ENCODE results near the gene MAP3K19.
"Not testable (repeated sequence)": the region's sequence is repeated elsewhere in the genome, so short reads cannot be mapped to it uniquely, and the experiment has no call there.

MAP3K19 gene

GRCh38 chr2:135047300-135047699, at the start of gene MAP3K19:
Gene MAP3K19, minus strand, starts transcription at chr2:135047447. Its CDS starts 22,800 bp downstream, at chr2:135024647.
- no peaks in the 10 kb centered on the region for H3K27me3 ChIP-seq (ENCODE audit: low read depth)
- H3K4me1 ChIP-seq = peaks cover 7% of the 10 kb centered on the region
- H3K4me3 ChIP-seq = no peak within 1 kb of the TSS
- no peaks in the 10 kb centered on the region for H3K9me3 ChIP-seq
- no peaks in the 10 kb centered on the region for H3K36me3 ChIP-seq (replicated peaks)
- in situ Hi-C loops (cut with MboI; ENCODE audit: low sequenced_read_pairs) = no loop called here
- no peak for DNase-seq (ENCODE audit: low spot score in 2 of 2)

- no peaks in the 10 kb centered on the region for H3K27me3 ChIP-seq (ENCODE audit: low read depth)
- H3K4me1 ChIP-seq = no peaks in the 10 kb centered on the region
- in situ Hi-C loops (cut with MboI; ENCODE audit: low sequenced_read_pairs) = no loop called here
- DNase-seq (ENCODE audit: low spot score in 2 of 2) = no peak
- no peak overlapping the region for H3K4me3 ChIP-seq
- no peaks in the 10 kb centered on the region for H3K9me3 ChIP-seq
- peaks cover 12% of the 10 kb centered on the region; the same call in 1 of the 2 replicates for H3K36me3 ChIP-seq (replicated peaks)
These were observed 49.6 kb upstream of the MAP3K19 start for GRCh38 chr2:135096665-135097446.

GRCh38 chr2:135095591-135095990, 48.3 kb upstream of the MAP3K19 start:
- DNase-seq (ENCODE audit: low spot score in 2 of 2) = no peak
- Histone ChIP-seq H3K4me1 (no peaks in the 10 kb centered on the region), H3K27me3 (ENCODE audit: low read depth) (no peaks in the 10 kb centered on the region), H3K9me3 (no peaks in the 10 kb centered on the region), H3K36me3 (replicated peaks) (peaks cover 8% of the 10 kb centered on the region; the same call in 1 of the 2 replicates), H3K4me3 (no peak overlapping the region)
- in situ Hi-C loops (cut with MboI; ENCODE audit: low sequenced_read_pairs) = no loop called here

GRCh38 chr2:135094508-135094907, 47.3 kb upstream of the MAP3K19 start:
- H3K27me3 ChIP-seq (ENCODE audit: low read depth) = no peaks in the 10 kb centered on the region
- DNase-seq (ENCODE audit: low spot score in 2 of 2) = no peak
- peaks cover under 1% of the 10 kb centered on the region; the same call in 1 of the 2 replicates for H3K9me3 ChIP-seq
- peaks cover 8% of the 10 kb centered on the region; the same call in 1 of the 2 replicates for H3K36me3 ChIP-seq (replicated peaks)
- in situ Hi-C loops (cut with MboI; ENCODE audit: low sequenced_read_pairs) = no loop called here
- H3K4me3 ChIP-seq = no peak overlapping the region
- no peaks in the 10 kb centered on the region for H3K4me1 ChIP-seq

GRCh38 chr2:135093670-135094330, 46.6 kb upstream of the MAP3K19 start:
- no peak for DNase-seq (ENCODE audit: low spot score in 2 of 2)
- Histone ChIP-seq H3K27me3 (ENCODE audit: low read depth) (no peaks in the 10 kb centered on the region), H3K4me3 (no peak overlapping the region), H3K9me3 (peaks cover 3% of the 10 kb centered on the region; the same call in 1 of the 2 replicates), H3K4me1 (no peaks in the 10 kb centered on the region), H3K36me3 (replicated peaks) (peaks cover 8% of the 10 kb centered on the region; the same call in 1 of the 2 replicates)
- in situ Hi-C loops (cut with MboI; ENCODE audit: low sequenced_read_pairs) = no loop called here

GRCh38 chr2:135093193-135093592, 45.9 kb upstream of the MAP3K19 start:
- H3K9me3 ChIP-seq = peaks cover 3% of the 10 kb centered on the region; the same call in 1 of the 2 replicates
- DNase-seq (ENCODE audit: low spot score in 2 of 2) = no peak
- peaks cover 8% of the 10 kb centered on the region; the same call in 1 of the 2 replicates for H3K36me3 ChIP-seq (replicated peaks)
- in situ Hi-C loops (cut with MboI; ENCODE audit: low sequenced_read_pairs) = no loop called here
- H3K27me3 ChIP-seq (ENCODE audit: low read depth) = no peaks in the 10 kb centered on the region
- no peaks in the 10 kb centered on the region for H3K4me1 ChIP-seq
- H3K4me3 ChIP-seq = no peak overlapping the region

GRCh38 chr2:135091681-135092080, 44.4 kb upstream of the MAP3K19 start:
- in situ Hi-C loops (cut with MboI; ENCODE audit: low sequenced_read_pairs) = no loop called here
- no peaks in the 10 kb centered on the region for H3K4me1 ChIP-seq
- peaks cover 8% of the 10 kb centered on the region; the same call in 1 of the 2 replicates for H3K36me3 ChIP-seq (replicated peaks)
- no peak for DNase-seq (ENCODE audit: low spot score in 2 of 2)
- no peaks in the 10 kb centered on the region for H3K27me3 ChIP-seq (ENCODE audit: low read depth)
- peaks cover 3% of the 10 kb centered on the region; the same call in 1 of the 2 replicates for H3K9me3 ChIP-seq
- H3K4me3 ChIP-seq = no peak overlapping the region

GRCh38 chr2:135089597-135089996, 42.4 kb upstream of the MAP3K19 start:
- H3K36me3 ChIP-seq (replicated peaks); H3K9me3 ChIP-seq; DNase-seq (ENCODE audit: low spot score in 2 of 2); in situ Hi-C loops (cut with MboI; ENCODE audit: low sequenced_read_pairs); H3K27me3 ChIP-seq (ENCODE audit: low read depth); H3K4me3 ChIP-seq; H3K4me1 ChIP-seq: not testable (repeated sequence)

- Histone ChIP-seq H3K4me1 (no peaks in the 10 kb centered on the region), H3K9me3 (peaks cover 3% of the 10 kb centered on the region; the same call in 1 of the 2 replicates), H3K36me3 (replicated peaks) (no peaks in the 10 kb centered on the region), H3K27me3 (ENCODE audit: low read depth) (no peaks in the 10 kb centered on the region), H3K4me3 (no peak overlapping the region)
- no peak for DNase-seq (ENCODE audit: low spot score in 2 of 2)
- in situ Hi-C loops (cut with MboI; ENCODE audit: low sequenced_read_pairs) = no loop called here
These were observed 39.0 kb upstream of the MAP3K19 start for GRCh38 chr2:135086222-135086621.

- Histone ChIP-seq H3K4me1 (no peaks in the 10 kb centered on the region), H3K4me3 (no peak overlapping the region), H3K27me3 (ENCODE audit: low read depth) (no peaks in the 10 kb centered on the region), H3K36me3 (replicated peaks) (peaks cover 5% of the 10 kb centered on the region), H3K9me3 (peaks cover 5% of the 10 kb centered on the region)
- in situ Hi-C loops (cut with MboI; ENCODE audit: low sequenced_read_pairs) = no loop called here
- DNase-seq (ENCODE audit: low spot score in 2 of 2) = no peak
These were observed 31.2 kb upstream of the MAP3K19 start for GRCh38 chr2:135078417-135078816.

GRCh38 chr2:135076556-135076955, 29.3 kb upstream of the MAP3K19 start:
- peaks cover 21% of the 10 kb centered on the region for H3K9me3 ChIP-seq

GRCh38 chr2:135074216-135074615, 27.0 kb upstream of the MAP3K19 start:
- H3K9me3 ChIP-seq = peaks cover 37% of the 10 kb centered on the region
- no peak overlapping the region for H3K4me3 ChIP-seq
- no peaks in the 10 kb centered on the region for H3K4me1 ChIP-seq
- DNase-seq (ENCODE audit: low spot score in 2 of 2) = no peak
- peaks cover 11% of the 10 kb centered on the region for H3K36me3 ChIP-seq (replicated peaks)
- no peaks in the 10 kb centered on the region for H3K27me3 ChIP-seq (ENCODE audit: low read depth)
- in situ Hi-C loops (cut with MboI; ENCODE audit: low sequenced_read_pairs) = no loop called here

More at GRCh38 chr2:135076556-135076955, 29.3 kb upstream of the MAP3K19 start:
- H3K36me3 ChIP-seq (replicated peaks) = peaks cover 5% of the 10 kb centered on the region
- in situ Hi-C loops (cut with MboI; ENCODE audit: low sequenced_read_pairs) = no loop called here
- H3K27me3 ChIP-seq (ENCODE audit: low read depth) = no peaks in the 10 kb centered on the region
- no peaks in the 10 kb centered on the region for H3K4me1 ChIP-seq
- H3K4me3 ChIP-seq = no peak overlapping the region
- DNase-seq (ENCODE audit: low spot score in 2 of 2) = no peak

- Histone ChIP-seq H3K4me1 (no peaks in the 10 kb centered on the region), H3K9me3 (peaks cover 37% of the 10 kb centered on the region), H3K36me3 (replicated peaks) (peaks cover 9% of the 10 kb centered on the region), H3K27me3 (ENCODE audit: low read depth) (no peaks in the 10 kb centered on the region), H3K4me3 (no peak overlapping the region)
- no peak for DNase-seq (ENCODE audit: low spot score in 2 of 2)
- in situ Hi-C loops (cut with MboI; ENCODE audit: low sequenced_read_pairs) = no loop called here
These were observed 25.1 kb upstream of the MAP3K19 start for GRCh38 chr2:135072125-135072997.
